WERI-Rb-1 (cell line): ENCODE measurements around the gene SH3TC1.

Experiments
- DNase-seq: peaks from one replicate; pipeline ENCODE4 v3.0.0-alpha.2; 2020
- H3K27ac ChIP-seq: fragments of 250-450 bp; sonication (Bioruptor Pico); 2 replicates; pipeline ENCODE4 v1.5.1; 2020; ENCODE audit warnings: mild to moderate bottlenecking, moderate library complexity
- H3K27me3 ChIP-seq: fragments of 250-450 bp; sonication (Bioruptor Pico); 2 replicates; pipeline ENCODE4 v1.5.1; 2021; ENCODE audit warnings: mild to moderate bottlenecking, low read depth, moderate library complexity; ENCODE audit not compliant: insufficient read depth, severe bottlenecking
- H3K36me3 ChIP-seq: fragments of 250-450 bp; sonication (Bioruptor Pico); 2 replicates; pipeline ENCODE4 v1.5.1; 2020; ENCODE audit warnings: mild to moderate bottlenecking, moderate library complexity
- H3K4me3 ChIP-seq: 2 replicates; pipeline ENCODE4 v1.5.1; 2011; ENCODE audit warnings: low read depth, mild to moderate bottlenecking, control low read depth, low read length
- H3K9me3 ChIP-seq: fragments of 250-450 bp; sonication (Bioruptor Pico); 2 replicates; pipeline ENCODE4 v1.5.1; 2021; ENCODE audit warnings: mild to moderate bottlenecking, moderate library complexity; ENCODE audit not compliant: severe bottlenecking
- CTCF ChIP-seq: IDR thresholded peaks from 2 replicates; pipeline ENCODE4 v1.5.1; 2011; ENCODE audit warnings: low read depth, mild to moderate bottlenecking, control low read depth, inconsistent platforms, low read length

The SH3TC1 gene

DNA sequence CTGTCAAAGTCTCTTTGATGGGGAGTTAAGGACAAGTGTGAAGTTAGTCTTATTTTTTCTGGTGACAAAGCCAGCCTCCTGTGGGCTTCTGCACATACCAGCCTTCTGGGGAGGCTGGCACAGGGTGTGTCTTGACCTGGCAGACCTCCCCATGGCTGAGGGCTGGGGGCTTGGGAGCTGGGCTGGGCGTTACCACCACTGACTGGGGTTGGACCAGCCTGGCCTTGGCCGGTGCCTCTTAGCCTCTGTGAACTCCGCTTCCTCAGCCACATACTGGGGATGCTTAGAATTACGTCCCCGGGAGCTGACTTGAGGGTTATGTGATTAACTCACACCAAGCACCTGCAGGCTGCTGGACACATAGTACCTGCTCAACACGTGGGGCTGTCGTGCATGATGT lies 14.0 kb downstream of the SH3TC1 start:
- no peak overlapping the region for H3K4me3 ChIP-seq
- no peaks in the 10 kb centered on the region for H3K9me3 ChIP-seq
- H3K27me3 ChIP-seq: no peaks in the 10 kb centered on the region
- no peak for DNase-seq
- H3K27ac ChIP-seq: no peak overlapping the region
- no peaks in the 10 kb centered on the region for H3K36me3 ChIP-seq
- TF ChIP-seq CTCF: no peak

DNA sequence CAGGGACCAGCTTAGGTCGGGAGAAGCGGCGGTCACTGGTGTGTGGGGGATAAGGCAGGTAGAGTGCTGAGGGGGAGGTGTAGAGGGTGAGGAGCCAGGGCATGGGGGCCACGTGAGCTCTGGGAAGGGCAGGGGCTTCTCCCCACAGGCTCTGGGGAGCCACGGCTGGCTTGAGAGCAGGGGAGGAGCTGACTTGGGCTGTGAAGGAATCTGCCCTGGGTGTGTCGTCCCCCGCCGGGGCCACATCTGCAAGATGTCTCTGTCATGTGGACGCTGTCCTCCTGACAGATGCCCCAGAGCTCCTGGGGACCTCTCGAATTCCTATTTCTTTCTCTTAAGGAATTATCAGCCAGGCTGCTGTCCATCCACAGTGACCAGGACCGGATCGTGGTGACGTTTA lies 15.0 kb downstream of the SH3TC1 start:
- H3K4me3 ChIP-seq: no peak overlapping the region
- H3K27me3 ChIP-seq: no peaks in the 10 kb centered on the region
- no peaks in the 10 kb centered on the region for H3K36me3 ChIP-seq
- H3K27ac ChIP-seq: no peak overlapping the region
- TF ChIP-seq CTCF: no peak
- H3K9me3 ChIP-seq: no peaks in the 10 kb centered on the region
- DNase-seq: no peak

DNA sequence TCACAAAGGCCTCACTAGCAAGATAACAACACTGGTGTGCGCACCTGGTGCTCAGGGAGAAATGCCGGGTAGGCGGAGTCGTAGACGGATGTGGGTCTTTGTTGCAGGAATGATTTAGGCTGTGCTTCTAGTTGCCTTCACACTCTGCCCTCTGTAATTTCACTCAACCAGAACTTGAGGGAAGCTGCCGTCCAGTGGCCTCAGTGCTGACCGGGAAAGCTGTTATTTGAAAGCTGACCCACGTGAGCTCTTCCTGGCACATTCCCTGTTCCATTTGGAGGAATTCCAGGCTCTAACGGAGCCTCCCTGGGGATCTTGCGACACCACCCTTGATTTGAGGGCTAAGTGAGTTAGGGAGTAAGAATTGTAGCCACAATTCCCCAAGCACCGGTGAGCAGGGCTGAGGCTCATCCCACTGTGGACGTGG lies 15.9 kb downstream of the SH3TC1 start:
- Histone ChIP-seq H3K27ac (no peak overlapping the region), H3K4me3 (no peak overlapping the region), H3K27me3 (no peaks in the 10 kb centered on the region), H3K36me3 (no peaks in the 10 kb centered on the region; the same call in 1 of the 2 replicates), H3K9me3 (no peaks in the 10 kb centered on the region)
- no peak for TF ChIP-seq CTCF
- no peak for DNase-seq

DNA sequence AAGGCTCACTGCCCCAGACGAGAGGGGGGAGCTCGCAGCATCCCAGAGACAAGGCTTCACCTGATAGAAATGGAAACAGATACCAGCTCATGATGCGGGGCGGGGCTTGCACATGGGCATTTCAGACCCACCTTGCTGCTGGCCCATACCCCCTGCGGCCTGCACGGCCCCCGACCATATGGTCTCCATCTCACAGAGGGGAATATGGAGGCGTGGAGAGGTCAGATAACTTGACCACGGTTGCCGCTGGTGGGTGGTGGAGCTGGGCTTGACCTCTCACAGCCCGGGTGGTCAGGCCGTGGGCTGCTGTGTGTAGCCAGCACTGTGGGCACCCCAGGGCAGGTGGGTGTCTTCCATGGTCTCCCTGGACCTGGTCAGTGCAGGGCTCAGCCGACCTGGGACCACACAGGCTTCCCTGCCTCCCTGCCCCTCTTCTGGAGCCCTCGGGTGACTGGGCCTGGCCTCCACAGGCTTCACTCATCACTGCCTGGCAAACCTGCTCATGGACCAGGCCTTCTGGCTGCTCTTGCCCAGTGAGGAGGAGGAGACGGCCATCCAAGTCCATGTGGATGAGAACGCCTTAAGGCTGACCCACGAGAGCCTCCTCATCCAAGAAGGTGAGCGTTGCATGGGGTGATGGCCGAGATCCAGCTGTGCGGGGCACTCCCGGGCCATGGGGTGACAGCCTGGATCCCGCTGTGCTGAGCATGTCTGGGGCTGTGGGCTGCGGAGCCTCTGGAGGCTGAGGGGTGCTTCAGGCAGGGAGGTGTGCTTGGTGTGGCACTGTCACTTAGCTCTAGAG lies 16.8 kb downstream of the SH3TC1 start:
- no peaks in the 10 kb centered on the region; the same call in none of the 2 replicates for H3K36me3 ChIP-seq
- H3K27me3 ChIP-seq: no peaks in the 10 kb centered on the region
- TF ChIP-seq CTCF: no peak
- DNase-seq: no peak
- no peaks in the 10 kb centered on the region for H3K9me3 ChIP-seq
- H3K4me3 ChIP-seq: no peak overlapping the region
- no peak overlapping the region for H3K27ac ChIP-seq

GRCh38 chr4:8216443-8217245 lies 17.6 kb downstream of the SH3TC1 start:
- no peaks in the 10 kb centered on the region for H3K27me3 ChIP-seq
- H3K36me3 ChIP-seq: no peaks in the 10 kb centered on the region; the same call in none of the 2 replicates
- H3K4me3 ChIP-seq: no peak overlapping the region
- no peak for DNase-seq
- H3K9me3 ChIP-seq: no peaks in the 10 kb centered on the region
- TF ChIP-seq CTCF: no peak
- no peak overlapping the region for H3K27ac ChIP-seq
